Progenitor cell of endocrine pancreas (in vitro differentiated cells): ENCODE results near the gene GRHPR. TPM values are rescaled to one million over a fixed set of nuclear protein-coding genes. Genes with fewer than 3 reads are reported as not detected.

Experiments
- DNase-seq: peaks from one replicate; pipeline ENCODE4 v3.0.0; 2021; ENCODE audit warnings: low spot score; ENCODE audit not compliant: unreplicated experiment
- H3K27ac Mint-ChIP-seq: 2 replicates; pipeline ENCODE4 v1.8.0; 2021; ENCODE audit warnings: mild to moderate bottlenecking, moderate library complexity, mixed read lengths
- H3K27me3 Mint-ChIP-seq: 2 replicates; pipeline ENCODE4 v1.8.0; 2021; ENCODE audit warnings: mixed read lengths
- H3K36me3 Mint-ChIP-seq: 2 replicates; pipeline ENCODE4 v1.8.0; 2022; ENCODE audit warnings: mixed read lengths; ENCODE audit not compliant: insufficient read depth
- H3K4me1 Mint-ChIP-seq: 2 replicates; pipeline ENCODE4 v1.8.0; 2021; ENCODE audit warnings: low read depth, mixed read lengths
- H3K4me3 Mint-ChIP-seq: 2 replicates; pipeline ENCODE4 v1.8.0; 2021; ENCODE audit warnings: low read depth, mild to moderate bottlenecking, moderate library complexity, mixed read lengths
- H3K9me3 Mint-ChIP-seq: 2 replicates; pipeline ENCODE4 v1.8.0; 2021; ENCODE audit warnings: low read depth, mixed read lengths
- long read RNA-seq: library from polyadenylated mRNA; unstranded; transcript quantifications from one replicate; pipeline ENCODE4 v2.0.0, GENCODE V29; 2020
- total RNA-seq: library from RNA; stranded (reverse); gene quantifications from 2 replicates; pipeline ENCODE4 v1.2.1, GENCODE V29; 2021
- TF ChIP-seq, protein P1 (sequence below): fragments of 200-600 bp; sonication (generic); IDR thresholded peaks from one replicate; pipeline ENCODE4 v1.5.0; 2021; ENCODE audit warnings: antibody characterized with exemption, mild to moderate bottlenecking; ENCODE audit not compliant: unreplicated experiment

The GRHPR gene
- total RNA-seq: 98.0 and 101 TPM in 2 replicates
- long read RNA-seq, full-length matches to known transcripts: 73 of 100 reads
- long read RNA-seq, partial matches to known transcripts: 6 of 100 reads
- long read RNA-seq, other reads (novel, unspliced or antisense): 21 of 100 reads

DNA sequence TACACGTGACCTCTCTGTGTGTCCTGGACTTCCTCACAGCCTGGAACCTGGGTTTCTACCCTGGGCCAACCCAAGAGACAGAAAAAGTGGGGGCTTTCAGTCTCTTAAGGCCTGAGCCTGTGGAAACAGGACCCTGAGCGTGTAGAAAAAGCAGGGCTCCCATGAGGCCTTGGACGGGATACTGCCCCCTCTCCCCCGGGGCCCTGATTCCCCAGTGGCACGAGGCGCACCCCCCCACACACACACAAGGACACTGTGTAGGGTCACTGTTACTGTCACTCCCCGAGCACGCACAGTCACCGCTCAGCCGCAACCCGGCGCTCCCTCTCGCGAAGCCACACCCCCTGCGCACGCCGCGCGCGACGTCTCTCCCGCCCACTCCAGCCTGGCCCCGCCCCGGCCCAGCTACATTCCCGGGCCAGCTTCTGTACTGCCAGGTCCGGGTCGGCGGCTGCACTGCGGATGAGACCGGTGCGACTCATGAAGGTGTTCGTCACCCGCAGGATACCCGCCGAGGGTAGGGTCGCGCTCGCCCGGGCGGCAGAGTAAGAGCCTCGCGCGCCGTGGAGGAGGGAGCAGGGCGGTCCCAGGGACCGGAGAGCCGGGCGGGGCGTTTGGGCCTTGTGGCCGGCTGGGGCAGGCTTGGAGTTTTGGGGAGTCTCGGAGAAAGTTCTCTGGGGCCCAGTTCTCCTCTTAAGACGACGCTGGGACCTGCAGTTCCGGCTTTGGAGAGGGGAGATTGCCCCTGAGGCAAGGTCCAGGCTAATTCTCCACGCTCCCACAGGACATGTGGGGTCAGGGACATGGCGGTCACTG, at the start of gene GRHPR:
GRHPR (plus strand) TSS at position 408 of the 816 bp plus-strand sequence; CDS start at position 463, 55 bp downstream.
- H3K4me3 Mint-ChIP-seq: peak within 1 kb of the TSS; percentile 92
- H3K4me1 Mint-ChIP-seq: peaks cover 14% of the 10 kb centered on the region
- no peaks in the 10 kb centered on the region for H3K9me3 Mint-ChIP-seq
- peak; percentile 73 for DNase-seq
- no peaks in the 10 kb centered on the region for H3K27me3 Mint-ChIP-seq
- TF ChIP-seq, protein P1, sequence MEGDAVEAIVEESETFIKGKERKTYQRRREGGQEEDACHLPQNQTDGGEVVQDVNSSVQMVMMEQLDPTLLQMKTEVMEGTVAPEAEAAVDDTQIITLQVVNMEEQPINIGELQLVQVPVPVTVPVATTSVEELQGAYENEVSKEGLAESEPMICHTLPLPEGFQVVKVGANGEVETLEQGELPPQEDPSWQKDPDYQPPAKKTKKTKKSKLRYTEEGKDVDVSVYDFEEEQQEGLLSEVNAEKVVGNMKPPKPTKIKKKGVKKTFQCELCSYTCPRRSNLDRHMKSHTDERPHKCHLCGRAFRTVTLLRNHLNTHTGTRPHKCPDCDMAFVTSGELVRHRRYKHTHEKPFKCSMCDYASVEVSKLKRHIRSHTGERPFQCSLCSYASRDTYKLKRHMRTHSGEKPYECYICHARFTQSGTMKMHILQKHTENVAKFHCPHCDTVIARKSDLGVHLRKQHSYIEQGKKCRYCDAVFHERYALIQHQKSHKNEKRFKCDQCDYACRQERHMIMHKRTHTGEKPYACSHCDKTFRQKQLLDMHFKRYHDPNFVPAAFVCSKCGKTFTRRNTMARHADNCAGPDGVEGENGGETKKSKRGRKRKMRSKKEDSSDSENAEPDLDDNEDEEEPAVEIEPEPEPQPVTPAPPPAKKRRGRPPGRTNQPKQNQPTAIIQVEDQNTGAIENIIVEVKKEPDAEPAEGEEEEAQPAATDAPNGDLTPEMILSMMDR: no peak
- H3K27ac Mint-ChIP-seq: peak within 1 kb of the TSS; percentile 99
- peaks cover 6% of the 10 kb centered on the region for H3K36me3 Mint-ChIP-seq

GRCh38 chr9:37372839-37373238, 49.7 kb upstream of the GRHPR start:
- no peaks in the 10 kb centered on the region for H3K4me1 Mint-ChIP-seq
- H3K36me3 Mint-ChIP-seq: no peaks in the 10 kb centered on the region
- DNase-seq: no peak
- H3K27me3 Mint-ChIP-seq: peaks cover 19% of the 10 kb centered on the region
- TF ChIP-seq, protein P1: no peak
- H3K27ac Mint-ChIP-seq: no peak overlapping the region
- H3K4me3 Mint-ChIP-seq: no peak overlapping the region
- H3K9me3 Mint-ChIP-seq: no peaks in the 10 kb centered on the region

- H3K4me3 Mint-ChIP-seq: no peak overlapping the region
- peaks cover 21% of the 10 kb centered on the region for H3K27me3 Mint-ChIP-seq
- TF ChIP-seq, protein P1: no peak
- DNase-seq: no peak
- no peaks in the 10 kb centered on the region for H3K36me3 Mint-ChIP-seq
- no peaks in the 10 kb centered on the region for H3K9me3 Mint-ChIP-seq
- no peak overlapping the region for H3K27ac Mint-ChIP-seq
- no peaks in the 10 kb centered on the region for H3K4me1 Mint-ChIP-seq
These were observed 48.9 kb upstream of the GRHPR start for GRCh38 chr9:37373621-37374020.

DNA sequence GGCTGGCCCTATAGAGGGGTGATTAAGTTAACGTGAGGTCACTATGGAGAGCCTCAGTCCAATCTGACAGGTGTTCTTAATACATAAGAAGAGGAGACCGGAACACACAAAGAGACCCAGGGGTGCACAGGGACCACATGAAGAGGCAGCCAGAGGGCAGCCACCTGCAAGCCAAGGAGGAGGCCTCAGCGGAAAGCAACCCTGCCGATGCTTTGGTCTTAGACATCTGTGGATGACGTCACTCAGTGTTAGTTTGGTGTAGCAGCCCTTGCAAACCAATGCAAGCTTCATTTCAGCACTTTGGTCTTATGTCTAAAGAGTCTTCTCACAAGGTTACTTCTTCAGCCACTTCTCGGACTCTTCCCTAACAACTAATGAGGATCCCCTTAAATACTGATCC, 47.6 kb upstream of the GRHPR start:
- H3K36me3 Mint-ChIP-seq: no peaks in the 10 kb centered on the region
- no peaks in the 10 kb centered on the region for H3K9me3 Mint-ChIP-seq
- H3K4me3 Mint-ChIP-seq: no peak overlapping the region
- no peak overlapping the region for H3K27ac Mint-ChIP-seq
- no peaks in the 10 kb centered on the region for H3K4me1 Mint-ChIP-seq
- peaks cover 21% of the 10 kb centered on the region for H3K27me3 Mint-ChIP-seq
- DNase-seq: no peak
- TF ChIP-seq, protein P1: no peak

DNA sequence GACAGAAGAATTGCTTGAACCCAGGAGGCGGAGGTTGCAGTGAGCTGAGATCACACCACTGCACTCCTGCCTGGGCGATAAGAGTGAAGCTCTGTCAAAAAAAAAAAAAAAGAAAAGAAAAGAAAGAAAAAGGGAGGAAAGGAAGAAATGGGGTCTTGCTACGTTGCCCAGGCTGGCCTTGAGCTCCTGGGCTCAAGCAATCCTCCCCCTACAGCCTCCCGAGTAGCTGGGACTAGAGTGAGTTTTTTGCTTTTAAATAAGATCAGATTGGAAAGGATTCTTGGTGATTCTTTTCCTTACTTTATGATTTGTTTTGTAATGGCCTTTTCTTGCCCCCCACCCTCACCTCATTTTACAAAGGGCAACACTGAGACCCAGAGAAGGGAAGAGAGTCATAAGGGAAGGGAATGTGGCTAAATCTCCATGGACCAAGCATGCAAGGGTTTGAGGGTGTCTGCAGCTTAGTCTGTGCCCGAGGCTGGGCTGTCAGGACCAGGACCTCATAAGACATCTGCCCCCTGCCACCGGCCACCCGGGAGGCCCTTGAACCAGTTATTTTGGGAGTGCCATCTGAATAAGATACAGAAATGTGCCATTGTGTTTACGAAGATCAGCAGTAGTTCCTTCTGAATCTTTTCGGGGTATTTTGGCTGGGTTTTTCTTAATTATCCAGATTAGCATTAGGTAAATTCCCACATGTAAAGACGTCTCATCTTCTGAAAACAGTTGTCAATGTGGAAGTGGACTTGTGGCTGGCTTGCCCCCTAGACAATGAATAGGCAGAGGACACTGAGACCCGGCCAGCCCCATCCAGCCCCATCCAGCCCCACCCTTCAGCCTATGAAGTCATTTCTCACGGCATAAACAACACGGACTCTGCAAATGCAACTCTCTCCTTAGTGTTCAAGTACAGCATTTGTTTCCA, 44.5 kb upstream of the GRHPR start:
- Mint-ChIP-seq H3K9me3 (peaks cover 5% of the 10 kb centered on the region), H3K4me3 (no peak overlapping the region), H3K27ac (no peak overlapping the region), H3K4me1 (no peaks in the 10 kb centered on the region), H3K27me3 (peaks cover 18% of the 10 kb centered on the region), H3K36me3 (no peaks in the 10 kb centered on the region)
- TF ChIP-seq, protein P1: no peak
- no peak for DNase-seq
